ENCODE results near the gene EZR. TPM values are rescaled to one million over a fixed set of nuclear protein-coding genes. Genes with fewer than 3 reads are reported as not detected.

EZR gene
- polyA plus RNA-seq, 2 of the 4 experiments (the other 2 are of a cell fraction): 219 to 254 TPM

DNA sequence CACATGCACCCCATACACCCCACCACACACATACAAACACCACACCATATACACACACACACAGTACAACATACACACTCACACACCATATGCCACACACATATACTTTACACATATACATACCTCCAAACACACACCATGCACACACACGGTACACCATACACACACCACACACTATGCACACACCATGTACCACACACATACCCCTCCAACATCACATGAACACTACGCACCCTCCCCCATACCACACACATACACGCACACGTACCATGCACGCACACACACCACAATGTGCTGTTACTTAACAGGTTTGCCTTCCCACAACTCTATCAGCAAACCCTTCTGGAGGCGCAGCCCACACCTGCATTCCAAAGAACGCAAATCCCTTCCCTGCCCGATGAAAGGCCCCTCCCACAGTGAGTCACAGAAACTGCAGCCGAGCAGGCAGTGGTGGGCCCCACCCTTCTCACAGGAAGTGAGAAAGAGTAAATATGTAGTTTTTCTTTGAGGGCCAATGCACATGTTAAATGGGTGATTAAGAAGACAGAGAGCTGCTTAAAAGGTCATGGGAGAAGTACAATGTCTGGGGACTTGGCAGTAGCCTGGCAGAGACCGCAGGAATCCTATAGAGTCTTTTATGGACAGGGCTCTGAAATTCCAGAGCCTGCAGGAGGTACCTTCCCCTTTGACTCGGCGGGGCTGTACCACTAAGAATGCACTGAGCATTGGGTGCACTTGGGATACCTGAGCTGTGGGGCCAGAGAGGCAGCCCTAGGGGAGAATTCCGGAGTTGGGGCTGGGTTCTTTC, 34.1 kb upstream of the EZR start (continued):
- TF ChIP-seq, protein P1, sequence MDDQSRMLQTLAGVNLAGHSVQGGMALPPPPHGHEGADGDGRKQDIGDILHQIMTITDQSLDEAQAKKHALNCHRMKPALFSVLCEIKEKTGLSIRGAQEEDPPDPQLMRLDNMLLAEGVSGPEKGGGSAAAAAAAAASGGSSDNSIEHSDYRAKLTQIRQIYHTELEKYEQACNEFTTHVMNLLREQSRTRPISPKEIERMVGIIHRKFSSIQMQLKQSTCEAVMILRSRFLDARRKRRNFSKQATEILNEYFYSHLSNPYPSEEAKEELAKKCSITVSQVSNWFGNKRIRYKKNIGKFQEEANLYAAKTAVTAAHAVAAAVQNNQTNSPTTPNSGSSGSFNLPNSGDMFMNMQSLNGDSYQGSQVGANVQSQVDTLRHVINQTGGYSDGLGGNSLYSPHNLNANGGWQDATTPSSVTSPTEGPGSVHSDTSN (IDR thresholded peaks at IDR 0.05): no peak
- TF ChIP-seq HEYL (CRISPR knock-in tag; IDR thresholded peaks at IDR 0.05) (no peak), ESRRA (IDR thresholded peaks at IDR 0.05; ENCODE audit: borderline replicate concordance, low read length) (no peak), CEBPB (IDR thresholded peaks at IDR 0.05) (no peak), EHF (CRISPR knock-in tag; IDR thresholded peaks at IDR 0.05) (no peak)
- TF ChIP-seq, protein P2, sequence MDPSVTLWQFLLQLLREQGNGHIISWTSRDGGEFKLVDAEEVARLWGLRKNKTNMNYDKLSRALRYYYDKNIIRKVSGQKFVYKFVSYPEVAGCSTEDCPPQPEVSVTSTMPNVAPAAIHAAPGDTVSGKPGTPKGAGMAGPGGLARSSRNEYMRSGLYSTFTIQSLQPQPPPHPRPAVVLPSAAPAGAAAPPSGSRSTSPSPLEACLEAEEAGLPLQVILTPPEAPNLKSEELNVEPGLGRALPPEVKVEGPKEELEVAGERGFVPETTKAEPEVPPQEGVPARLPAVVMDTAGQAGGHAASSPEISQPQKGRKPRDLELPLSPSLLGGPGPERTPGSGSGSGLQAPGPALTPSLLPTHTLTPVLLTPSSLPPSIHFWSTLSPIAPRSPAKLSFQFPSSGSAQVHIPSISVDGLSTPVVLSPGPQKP (IDR thresholded peaks at IDR 0.05; ENCODE audit: low read depth, low read length): no peak

DNA sequence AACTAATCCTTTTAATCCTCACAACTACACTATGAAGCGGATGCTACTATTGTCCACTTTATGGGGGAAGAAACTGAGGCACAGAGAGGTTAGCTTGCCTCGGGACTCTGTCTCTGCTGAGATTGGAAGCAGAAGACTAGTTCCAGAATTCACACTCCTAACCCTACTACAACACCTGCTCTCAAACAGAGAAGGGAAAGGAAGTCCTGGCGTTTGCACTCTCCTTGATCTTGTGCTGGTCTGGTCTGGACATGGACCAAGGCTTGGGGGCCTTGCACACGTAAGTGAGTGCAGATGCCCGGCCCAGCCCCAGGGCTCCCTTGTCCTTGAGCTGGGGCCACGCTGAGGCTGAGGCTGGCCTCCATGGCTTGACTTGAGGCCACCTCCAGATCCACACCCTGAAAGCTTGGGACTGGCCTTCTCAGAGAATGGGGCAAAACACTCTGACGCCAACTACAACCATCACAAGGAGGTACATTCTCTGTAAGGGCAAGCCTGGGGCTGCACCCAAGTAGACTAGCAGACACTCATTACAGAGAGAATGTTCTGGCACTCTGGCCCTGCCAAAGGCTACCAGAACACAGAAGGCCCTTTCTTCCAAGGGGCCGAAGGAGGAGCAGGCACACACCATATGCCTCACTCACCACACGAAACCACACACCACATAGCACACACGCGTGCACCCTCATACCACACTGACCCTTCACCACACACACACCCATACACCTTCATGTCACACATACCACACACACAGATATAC, 33.3 kb upstream of the EZR start:
- no peak for FAIRE-seq
- 83% methylated on average over 10 of the region's 11 CpGs for WGBS (ENCODE audit: missing lambda C conversion rate)
- no peak for ATAC-seq
- peak overlapping the region; percentile 92 to 97 for H3K27ac ChIP-seq
- 0 out of 3 replicates have a peak overlapping the region, but pooled peaks have one; percentile 18 for H3K4me3 ChIP-seq
- H3K4me2 ChIP-seq: peak overlapping the region; percentile 79
- ChIA-PET POLR2A (interaction anchor here (1.9 kb wide), 1 partner anchor 17 kb away, joined by 10 read pairs; no protein-coding TSS in a partner anchor), CTCF (interaction anchor here (2.0 kb wide), 1 partner anchor 16 kb away, joined by 8 read pairs; no protein-coding TSS in a partner anchor)
- H3K9me3 ChIP-seq: no peaks in the 10 kb centered on the region
- TF ChIP-seq TFCP2L1 (CRISPR knock-in tag; IDR thresholded peaks at IDR 0.05): no peak
- TF ChIP-seq, protein P3, sequence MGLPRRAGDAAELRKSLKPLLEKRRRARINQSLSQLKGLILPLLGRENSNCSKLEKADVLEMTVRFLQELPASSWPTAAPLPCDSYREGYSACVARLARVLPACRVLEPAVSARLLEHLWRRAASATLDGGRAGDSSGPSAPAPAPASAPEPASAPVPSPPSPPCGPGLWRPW (IDR thresholded peaks at IDR 0.05): no peak
- TF ChIP-seq HOXB13 (CRISPR knock-in tag; IDR thresholded peaks at IDR 0.05; ENCODE audit: low read depth): no peak
- TF ChIP-seq ZSCAN20 (CRISPR knock-in tag; IDR thresholded peaks at IDR 0.05): no peak
- TF ChIP-seq HOXB5 (CRISPR knock-in tag; IDR thresholded peaks at IDR 0.05): peak; percentile 22; the same call in 1 of the 2 replicates
- TF ChIP-seq FOSL2 (IDR thresholded peaks at IDR 0.05): no peak
- no peak for TF ChIP-seq FOSL2 (CRISPR knock-in tag; IDR thresholded peaks at IDR 0.05)
- no peak for TF ChIP-seq PHF8 (IDR thresholded peaks at IDR 0.05; ENCODE audit: borderline replicate concordance, low read depth)
- no peak for TF ChIP-seq CHD4 (IDR thresholded peaks at IDR 0.05; ENCODE audit: borderline replicate concordance)
- DNase-seq (ENCODE audit: low read depth in 1 of 2, low spot score in 1 of 2): no peak
- peaks cover 83% of the 10 kb centered on the region for H3K4me1 ChIP-seq

DNA sequence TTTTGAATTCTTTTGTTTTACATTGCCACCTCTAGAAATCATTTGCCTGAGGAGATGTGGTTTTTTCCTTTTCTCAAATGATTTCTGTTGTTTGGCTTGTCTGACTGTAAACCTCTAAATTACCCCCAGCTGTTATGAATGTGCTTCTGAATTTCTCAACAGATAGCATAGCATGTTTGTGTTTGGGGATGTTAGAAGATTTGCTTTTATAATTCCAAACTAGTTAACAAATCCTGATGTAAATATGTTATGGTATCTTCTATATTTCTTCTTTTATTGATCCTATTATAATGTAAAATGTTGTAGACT, 31.6 kb upstream of the EZR start:
- Histone ChIP-seq H3K4me1 (peaks cover 68% of the 10 kb centered on the region), H3K4me3 (no peak overlapping the region), H3K4me2 (peak overlapping the region; percentile 95), H3K9me3 (no peaks in the 10 kb centered on the region), H3K27ac (peak overlapping the region; percentile 92 to 97)
- DNase-seq (ENCODE audit: low read depth in 1 of 2, low spot score in 1 of 2) (no peak), FAIRE-seq (no peak), ATAC-seq (no peak)
- CTCF ChIA-PET: interaction anchor here (2.0 kb wide), 1 partner anchor 18 kb away, joined by 8 read pairs; no protein-coding TSS in a partner anchor
- POLR2A ChIA-PET: interaction anchor here (1.9 kb wide), 1 partner anchor 19 kb away, joined by 10 read pairs; no protein-coding TSS in a partner anchor
- TF ChIP-seq ESRRA (IDR thresholded peaks at IDR 0.05; ENCODE audit: borderline replicate concordance, low read length): no peak

Measured in A549 (cell line).